ENCODE measurements around the gene SBF2.
"Not testable (repeated sequence)": the region's sequence is repeated elsewhere in the genome, so short reads cannot be mapped to it uniquely, and the experiment has no call there.

Gene SBF2

GRCh38 chr11:10298342-10298741 is 4.3 kb upstream of the SBF2 start:
- peak in 1 of 5 experiments; percentile 91 for DNase-seq

GRCh38 chr11:10295064-10295901 is 1.3 kb upstream of the SBF2 start:
- no peak for DNase-seq

GRCh38 chr11:10294290-10294953 is 403 bp upstream of the SBF2 start:
- no peak for DNase-seq

GRCh38 chr11:10291801-10292638 is 2.0 kb downstream of the SBF2 start:
- no peak for DNase-seq

GRCh38 chr11:10289765-10290380 is 4.1 kb downstream of the SBF2 start:
- DNase-seq = no peak

- DNase-seq = no peak
Observed at GRCh38 chr11:10288881-10289764, 4.9 kb downstream of the SBF2 start.

GRCh38 chr11:10287766-10288715 is 6.0 kb downstream of the SBF2 start:
- DNase-seq = no peak

- no peak for DNase-seq
Observed at GRCh38 chr11:10287140-10287539, 6.9 kb downstream of the SBF2 start.

GRCh38 chr11:10285148-10285802 is 8.7 kb downstream of the SBF2 start:
- no peak for DNase-seq

- no peak for DNase-seq
Observed at GRCh38 chr11:10283991-10284390, 10.0 kb downstream of the SBF2 start.

GRCh38 chr11:10282117-10282516 is 11.9 kb downstream of the SBF2 start:
- DNase-seq = no peak

GRCh38 chr11:10275714-10276113 is 18.3 kb downstream of the SBF2 start:
- DNase-seq = no peak

GRCh38 chr11:10274726-10275125 is 19.3 kb downstream of the SBF2 start:
- DNase-seq = no peak

GRCh38 chr11:10273738-10274137 is 20.3 kb downstream of the SBF2 start:
- DNase-seq = no peak

- DNase-seq = no peak
Observed at GRCh38 chr11:10272132-10272531, 21.9 kb downstream of the SBF2 start.

GRCh38 chr11:10268746-10269488 is 25.1 kb downstream of the SBF2 start:
- DNase-seq = no peak

- no peak for DNase-seq
Observed at GRCh38 chr11:10267821-10268220, 26.2 kb downstream of the SBF2 start.

- no peak for DNase-seq
Observed at GRCh38 chr11:10265936-10266335, 28.1 kb downstream of the SBF2 start.

- not testable (repeated sequence) for DNase-seq
Observed at GRCh38 chr11:10264716-10265115, 29.3 kb downstream of the SBF2 start.

Data from T-helper 2 cell (primary cell).